Thymus (tissue), 11 donors: ENCODE measurements around the gene LIN37. TPM values are rescaled to one million over a fixed set of nuclear protein-coding genes. Genes with fewer than 3 reads are reported as not detected.

Experiments used
- DNase-seq, 9 donors: peaks; one replicate each; pipeline ENCODE4 v3.0.0-alpha.2; 2013; ENCODE audit warnings: low spot score in 9 of 9, low read depth in 6 of 9, missing footprints in 1 of 9
- H3K27ac ChIP-seq, 2 donors: one replicate each; pipeline ENCODE4 v1.5.1; 2013; ENCODE audit warnings: control low read depth in 1 of 2, low read depth in 1 of 2, low read length in 1 of 2, mild to moderate bottlenecking in 1 of 2, moderate library complexity in 1 of 2
- H3K27me3 ChIP-seq, 2 donors: one replicate each; pipeline ENCODE4 v1.5.1; 2013; ENCODE audit warnings: low read length in 1 of 2; ENCODE audit not compliant: control insufficient read depth in 2 of 2, insufficient read depth in 1 of 2
- H3K36me3 ChIP-seq, 2 donors: one replicate each; pipeline ENCODE4 v1.5.1; 2013; ENCODE audit warnings: low read length in 1 of 2, mild to moderate bottlenecking in 1 of 2, moderate library complexity in 1 of 2; ENCODE audit not compliant: control insufficient read depth in 2 of 2, insufficient read depth in 2 of 2
- H3K4me1 ChIP-seq, 2 donors: one replicate each; pipeline ENCODE4 v1.5.1; 2013; ENCODE audit warnings: low read length in 2 of 2; ENCODE audit not compliant: control insufficient read depth in 2 of 2, insufficient read depth in 2 of 2
- H3K4me3 ChIP-seq, 2 donors: one replicate each; pipeline ENCODE4 v1.5.1; 2013; ENCODE audit warnings: low read length in 2 of 2, control low read depth in 1 of 2, mild to moderate bottlenecking in 1 of 2
- H3K9me3 ChIP-seq, 2 donors: one replicate each; pipeline ENCODE4 v1.5.1; 2013; ENCODE audit warnings: low read length in 1 of 2, mild to moderate bottlenecking in 1 of 2; ENCODE audit not compliant: control insufficient read depth in 2 of 2, insufficient read depth in 1 of 2
- WGBS: extraction: QIAGEN DNeasy Blood & Tissue Kit; methylation state at CpG from one replicate; pipeline ENCODE4 v1.1.7; 2013; 5-methylcytosine and 5-hydroxymethylcytosine counted together
- polyA plus RNA-seq: library from polyadenylated mRNA; stranded (reverse); fragments of 200-250 nt; gene quantifications from one replicate; pipeline ENCODE4 v1.2.3, GENCODE V29; 2013
- total RNA-seq: library from RNA; stranded (reverse); fragments of 120-200 nt; gene quantifications from one replicate; pipeline ENCODE4 v1.2.4, GENCODE V29; 2013
- donor health status: healthy.

Gene LIN37
- total and polyA plus RNA-seq, 2 donors: 7.6 to 24.2 TPM

GRCh38 chr19:35731779-35732405, 16.5 kb upstream of the LIN37 start:
- H3K27ac ChIP-seq: no peak overlapping the region
- H3K36me3 ChIP-seq: peaks cover 80 to 96% of the 10 kb centered on the region in 2 donors
- no peak for DNase-seq
- H3K9me3 ChIP-seq: no peaks in the 10 kb centered on the region
- no peak overlapping the region for H3K4me3 ChIP-seq
- no peaks in the 10 kb centered on the region for H3K27me3 ChIP-seq
- WGBS: 98% methylated on average over 21 of the region's 21 CpGs
- H3K4me1 ChIP-seq: peaks cover 0 to under 1% of the 10 kb centered on the region in 2 donors

GRCh38 chr19:35732540-35733179, 15.7 kb upstream of the LIN37 start:
- Histone ChIP-seq H3K4me1 (peaks cover 0 to 5% of the 10 kb centered on the region in 2 donors), H3K27ac (no peak overlapping the region), H3K4me3 (no peak overlapping the region), H3K9me3 (no peaks in the 10 kb centered on the region), H3K36me3 (peaks cover 79 to 91% of the 10 kb centered on the region in 2 donors), H3K27me3 (no peaks in the 10 kb centered on the region)
- DNase-seq: no peak
- WGBS: 98% methylated on average over 25 of the region's 25 CpGs

GRCh38 chr19:35733180-35734125, 14.9 kb upstream of the LIN37 start:
- no peak overlapping the region for H3K4me3 ChIP-seq
- no peaks in the 10 kb centered on the region for H3K27me3 ChIP-seq
- H3K36me3 ChIP-seq: peaks cover 81 to 91% of the 10 kb centered on the region in 2 donors
- H3K4me1 ChIP-seq: peaks cover 0 to 5% of the 10 kb centered on the region in 2 donors
- no peak for DNase-seq
- WGBS: 98% methylated on average over 35 of the region's 35 CpGs
- no peak overlapping the region for H3K27ac ChIP-seq
- no peaks in the 10 kb centered on the region for H3K9me3 ChIP-seq

DNA sequence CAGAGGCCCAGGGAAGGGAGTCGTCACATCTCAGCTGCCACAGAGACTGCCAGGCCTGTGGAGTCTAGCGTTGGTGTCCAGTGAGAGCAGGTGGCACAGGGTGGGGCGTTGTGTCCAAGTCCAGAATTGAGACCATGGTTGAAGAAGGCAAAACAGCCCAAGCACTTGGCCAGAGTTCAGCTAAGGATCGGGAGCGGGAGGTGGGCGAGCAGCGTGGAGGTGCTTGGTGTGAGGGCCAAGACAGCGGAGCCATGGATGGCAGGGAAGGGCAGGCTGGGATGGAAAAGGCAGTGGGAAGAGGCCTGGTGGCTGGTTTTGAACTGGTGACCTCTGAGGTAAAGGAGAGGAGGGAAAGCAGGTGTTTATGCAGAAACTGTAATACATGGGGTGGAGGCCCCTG, 14.1 kb upstream of the LIN37 start:
- WGBS: 98% methylated on average over 8 of the region's 8 CpGs
- no peak overlapping the region for H3K4me3 ChIP-seq
- peaks cover 0 to 5% of the 10 kb centered on the region in 2 donors for H3K4me1 ChIP-seq
- no peaks in the 10 kb centered on the region for H3K9me3 ChIP-seq
- H3K36me3 ChIP-seq: peaks cover 81 to 89% of the 10 kb centered on the region in 2 donors
- H3K27ac ChIP-seq: no peak overlapping the region
- no peak for DNase-seq
- no peaks in the 10 kb centered on the region for H3K27me3 ChIP-seq

- peaks cover 1 to 9% of the 10 kb centered on the region in 2 donors for H3K4me1 ChIP-seq
- H3K4me3 ChIP-seq: no peak overlapping the region
- H3K27me3 ChIP-seq: no peaks in the 10 kb centered on the region
- no peak for DNase-seq
- H3K36me3 ChIP-seq: peaks cover 77 to 83% of the 10 kb centered on the region in 2 donors
- no peak overlapping the region for H3K27ac ChIP-seq
- 94% methylated on average over 5 of the region's 5 CpGs for WGBS
- H3K9me3 ChIP-seq: no peaks in the 10 kb centered on the region
Observed at GRCh38 chr19:35734889-35735288, 13.5 kb upstream of the LIN37 start.

DNA sequence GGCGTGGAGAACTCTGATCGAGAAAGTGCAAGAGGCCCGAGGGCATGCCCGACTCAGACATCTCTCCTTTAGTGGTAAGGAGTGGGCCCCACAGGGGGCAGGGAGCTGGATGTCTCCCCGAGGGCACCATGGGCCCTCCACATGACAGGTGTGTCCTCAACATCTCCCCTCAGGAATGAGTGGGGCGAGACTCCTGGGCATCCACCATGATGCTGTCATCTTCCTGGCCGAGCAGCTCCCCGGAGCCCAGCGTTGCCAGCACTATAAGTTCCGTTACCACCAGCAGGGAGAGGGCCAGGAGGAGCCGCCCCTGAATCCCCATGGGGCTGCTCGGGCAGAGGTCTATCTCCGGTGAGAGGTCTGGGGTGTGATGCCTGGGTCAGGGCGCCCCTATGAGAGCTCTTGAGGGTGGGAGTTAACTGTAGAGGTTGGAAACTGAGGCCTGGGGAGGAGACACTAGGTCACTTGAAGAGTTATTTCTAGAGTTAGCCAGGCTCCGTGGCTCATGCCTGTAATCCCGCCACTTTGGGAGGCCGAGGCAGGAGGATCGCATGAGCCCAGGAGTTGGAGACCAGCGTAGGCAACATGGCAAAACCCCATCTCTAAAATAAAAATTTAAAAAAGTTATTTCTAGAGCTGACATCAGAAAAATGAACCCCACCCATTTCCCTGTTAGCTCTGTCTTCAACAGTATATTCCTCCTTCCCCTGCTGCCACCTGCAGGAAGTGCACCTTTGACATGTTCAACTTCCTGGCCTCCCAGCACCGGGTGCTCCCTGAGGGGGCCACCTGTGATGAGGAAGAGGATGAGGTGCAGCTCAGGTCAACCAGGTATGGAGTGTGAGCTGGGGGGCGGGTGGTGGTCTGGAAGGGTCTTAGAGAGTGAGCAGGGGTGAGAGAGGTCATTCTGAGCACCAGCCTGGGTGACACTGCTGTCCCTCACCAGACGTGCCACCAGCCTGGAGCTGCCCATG, 11.2 kb upstream of the LIN37 start:
- WGBS: 89% methylated on average over 22 of the region's 22 CpGs
- no peak for DNase-seq
- peaks cover 10 to 28% of the 10 kb centered on the region in 2 donors for H3K4me1 ChIP-seq
- peaks cover 54 to 60% of the 10 kb centered on the region in 2 donors for H3K36me3 ChIP-seq
- H3K9me3 ChIP-seq: no peaks in the 10 kb centered on the region
- H3K4me3 ChIP-seq: no peak overlapping the region
- no peaks in the 10 kb centered on the region for H3K27me3 ChIP-seq
- no peak overlapping the region for H3K27ac ChIP-seq

DNA sequence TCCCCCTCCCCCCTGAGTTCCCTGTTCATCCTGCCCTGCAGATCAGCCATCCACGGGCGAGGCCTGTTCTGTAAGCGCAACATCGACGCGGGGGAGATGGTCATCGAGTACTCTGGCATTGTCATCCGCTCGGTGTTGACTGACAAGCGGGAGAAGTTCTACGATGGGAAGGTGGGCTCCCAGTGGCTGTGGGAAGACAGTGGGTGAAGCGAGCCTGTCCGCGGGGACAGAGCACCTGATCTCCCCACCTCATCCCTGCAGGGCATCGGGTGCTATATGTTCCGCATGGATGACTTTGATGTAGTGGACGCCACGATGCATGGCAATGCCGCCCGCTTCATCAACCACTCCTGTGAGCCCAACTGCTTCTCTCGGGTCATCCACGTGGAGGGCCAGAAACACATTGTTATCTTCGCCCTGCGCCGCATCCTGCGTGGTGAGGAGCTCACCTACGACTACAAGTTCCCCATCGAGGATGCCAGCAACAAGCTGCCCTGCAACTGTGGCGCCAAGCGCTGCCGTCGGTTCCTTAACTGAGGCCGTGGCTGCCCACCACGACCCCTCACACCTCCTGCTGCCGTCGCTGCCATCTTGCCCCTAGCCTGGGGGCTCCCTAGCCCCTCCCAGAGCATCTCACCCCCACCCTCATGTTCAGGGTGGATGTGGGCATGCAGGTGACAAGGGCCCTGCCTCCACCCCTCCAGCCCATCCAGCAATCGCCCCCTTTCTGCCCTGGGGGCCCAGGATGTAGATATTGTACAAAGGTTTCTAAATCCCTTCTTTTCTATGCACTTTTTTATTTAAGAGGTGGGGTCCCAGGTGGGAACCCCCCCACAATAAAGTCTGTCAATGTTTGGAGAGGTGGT, 10.1 kb upstream of the LIN37 start:
- no peaks in the 10 kb centered on the region for H3K9me3 ChIP-seq
- no peak for DNase-seq
- peaks cover 17 to 37% of the 10 kb centered on the region in 2 donors for H3K4me1 ChIP-seq
- H3K27me3 ChIP-seq: no peaks in the 10 kb centered on the region
- 97% methylated on average over 37 of the region's 37 CpGs for WGBS
- H3K27ac ChIP-seq: no peak overlapping the region
- H3K36me3 ChIP-seq: peaks cover 49 to 51% of the 10 kb centered on the region in 2 donors
- H3K4me3 ChIP-seq: no peak overlapping the region

DNA sequence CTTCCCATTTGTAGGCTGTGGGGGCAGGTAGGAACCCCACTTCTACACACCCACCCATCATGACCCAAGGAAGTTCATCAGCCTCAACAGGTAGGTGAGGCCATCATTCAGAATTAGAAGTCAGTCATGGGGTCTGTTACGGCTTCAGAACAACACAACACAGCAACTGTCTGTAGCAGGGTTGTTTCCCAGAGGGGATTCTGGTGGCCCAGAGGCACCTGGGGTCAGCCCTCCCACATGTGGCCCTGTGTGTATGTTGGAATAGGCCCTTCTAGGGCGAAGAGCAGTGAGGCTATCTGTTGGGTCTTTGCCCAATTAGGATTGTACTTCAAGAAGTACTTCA, 9.5 kb upstream of the LIN37 start:
- peaks cover 43 to 49% of the 10 kb centered on the region in 2 donors for H3K36me3 ChIP-seq
- H3K4me3 ChIP-seq: no peak overlapping the region
- H3K4me1 ChIP-seq: peaks cover 17 to 38% of the 10 kb centered on the region in 2 donors
- no peak for DNase-seq
- H3K9me3 ChIP-seq: no peaks in the 10 kb centered on the region
- H3K27me3 ChIP-seq: no peaks in the 10 kb centered on the region
- H3K27ac ChIP-seq: no peak overlapping the region
- WGBS: 98% methylated on average over 2 of the region's 2 CpGs
